Measurements from ENCODE around the gene KCNQ5.

The KCNQ5 gene

DNA sequence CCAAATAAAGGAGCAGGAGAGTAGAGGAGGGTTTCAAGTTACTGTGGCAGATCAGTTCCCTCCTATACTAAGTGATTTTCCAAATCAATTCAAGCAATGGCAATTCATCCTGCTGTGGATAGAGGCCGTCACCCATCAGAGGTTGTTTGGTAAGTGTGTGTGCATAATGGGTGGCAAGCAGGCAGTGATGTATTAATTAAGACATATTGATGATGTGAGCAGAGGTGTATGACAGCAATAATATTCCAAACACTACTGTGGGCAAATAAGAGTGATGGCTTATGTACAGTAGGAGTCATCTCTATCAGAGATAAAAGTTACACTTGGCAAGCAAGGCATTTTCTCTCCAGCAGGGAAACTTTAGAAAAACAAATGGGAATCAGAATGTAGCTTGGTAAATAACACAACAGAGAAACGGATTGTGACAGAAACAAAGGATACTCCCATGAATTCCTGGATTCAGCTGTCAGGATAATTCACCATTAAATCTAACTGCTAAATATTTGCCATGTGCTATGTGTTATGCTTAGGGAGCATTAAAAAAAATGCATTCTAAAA lies 407.1 kb downstream of the KCNQ5 start:
- DNase-seq, result no peak

GRCh38 chr6:73030257-73030656 lies 408.4 kb downstream of the KCNQ5 start:
- DNase-seq, result no peak

- DNase-seq, result no peak
Observed at GRCh38 chr6:73030791-73031782, 409.2 kb downstream of the KCNQ5 start.

GRCh38 chr6:73032586-73032985 lies 410.7 kb downstream of the KCNQ5 start:
- DNase-seq, result no peak

- no peak for DNase-seq
Observed at GRCh38 chr6:73036689-73037088, 414.8 kb downstream of the KCNQ5 start.

DNA sequence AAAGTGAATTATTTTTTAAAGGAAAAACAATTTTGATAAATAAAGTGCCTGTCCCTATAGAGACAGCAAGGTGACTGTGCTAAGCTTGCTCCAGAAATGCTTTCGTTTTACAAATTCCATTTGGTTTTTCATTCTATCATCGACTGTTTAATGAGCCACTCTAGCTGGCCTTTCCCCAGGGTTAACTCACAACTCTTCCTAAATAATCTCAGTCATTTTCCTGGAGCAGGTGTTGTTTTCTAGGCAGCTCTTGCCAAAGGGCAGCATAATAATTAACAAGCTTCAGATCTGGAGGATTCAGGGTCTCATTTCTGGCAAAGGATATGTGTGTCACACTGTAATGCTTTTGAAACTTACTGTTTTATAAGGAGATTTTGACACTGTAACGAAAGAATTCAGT lies 419.2 kb downstream of the KCNQ5 start:
- DNase-seq, result no peak

- no peak for DNase-seq
Observed at GRCh38 chr6:73042892-73043291, 421.0 kb downstream of the KCNQ5 start.

- no peak for DNase-seq
Observed at GRCh38 chr6:73043446-73043845, 421.6 kb downstream of the KCNQ5 start.

- no peak for DNase-seq
Observed at GRCh38 chr6:73045609-73046008, 423.7 kb downstream of the KCNQ5 start.

- no peak for DNase-seq
Observed at GRCh38 chr6:73047801-73048200, 425.9 kb downstream of the KCNQ5 start.

GRCh38 chr6:73049971-73050594 lies 428.2 kb downstream of the KCNQ5 start:
- no peak for DNase-seq

GRCh38 chr6:73050706-73051105 lies 428.8 kb downstream of the KCNQ5 start:
- DNase-seq, result no peak

- DNase-seq, result no peak
Observed at GRCh38 chr6:73051147-73051546, 429.3 kb downstream of the KCNQ5 start.

GRCh38 chr6:73054958-73055357 lies 433.1 kb downstream of the KCNQ5 start:
- DNase-seq, result no peak

DNA sequence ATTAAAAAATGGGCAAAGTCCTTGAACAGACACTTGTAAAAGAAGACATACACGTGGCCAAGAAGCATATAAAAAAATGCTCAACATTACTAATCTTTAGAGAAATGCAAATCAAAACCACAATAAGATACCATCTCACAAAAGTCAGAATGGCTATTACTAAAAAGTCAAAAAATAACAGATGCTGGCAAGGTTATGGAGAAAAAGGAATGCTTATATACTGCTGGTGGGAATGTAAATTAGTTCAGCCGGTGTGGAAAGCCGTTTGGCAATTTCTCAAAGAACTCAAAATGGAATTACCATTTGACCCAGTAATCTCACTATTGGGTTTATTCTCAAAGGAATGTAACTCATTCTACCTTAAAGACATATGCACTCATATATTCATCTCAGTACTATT lies 436.9 kb downstream of the KCNQ5 start:
- DNase-seq, result no peak

DNA sequence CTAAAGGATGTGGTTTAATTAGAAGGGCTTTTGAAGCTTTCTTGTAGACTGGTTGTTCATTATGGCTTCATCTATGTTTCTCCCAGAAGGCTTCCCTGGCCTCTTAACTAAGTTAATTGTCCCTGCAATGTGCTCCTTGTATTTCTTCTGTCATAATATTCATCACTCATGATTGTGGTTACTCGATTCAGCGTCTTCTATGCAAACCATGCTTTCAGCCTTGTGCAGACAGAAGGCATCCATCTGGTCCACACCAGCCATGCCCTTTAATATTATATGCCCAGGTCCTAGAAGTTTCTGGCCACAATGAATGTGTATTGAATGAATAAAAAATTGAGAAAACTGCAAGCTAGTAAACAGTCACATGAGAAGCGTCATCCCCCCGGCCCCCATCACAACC lies 440.3 kb downstream of the KCNQ5 start:
- no peak for DNase-seq

DNA sequence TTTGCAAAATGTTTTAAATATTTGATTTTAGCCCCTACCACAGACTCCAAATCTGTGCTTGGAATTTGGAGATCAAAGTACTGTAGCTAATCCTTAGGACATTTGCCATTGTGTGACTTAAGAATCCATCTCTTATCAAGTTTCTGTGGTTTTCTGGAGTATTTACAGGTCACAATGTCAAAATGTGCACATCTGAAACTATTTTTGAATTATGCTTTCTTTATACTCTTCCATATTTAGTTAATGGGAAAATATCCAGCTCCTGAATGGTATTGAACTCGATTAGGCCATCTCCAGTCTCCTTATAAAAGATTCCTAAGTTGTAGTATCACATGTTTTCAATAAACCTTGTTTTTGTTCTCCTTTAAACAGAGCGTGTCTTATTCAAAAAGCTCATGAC lies 441.0 kb downstream of the KCNQ5 start:
- no peak for DNase-seq

- DNase-seq, result no peak
Observed at GRCh38 chr6:73064266-73064665, 442.4 kb downstream of the KCNQ5 start.

- no peak for DNase-seq
Observed at GRCh38 chr6:73073238-73073637, 451.4 kb downstream of the KCNQ5 start.

GRCh38 chr6:73074175-73074574 lies 452.3 kb downstream of the KCNQ5 start:
- DNase-seq, result no peak

DNA sequence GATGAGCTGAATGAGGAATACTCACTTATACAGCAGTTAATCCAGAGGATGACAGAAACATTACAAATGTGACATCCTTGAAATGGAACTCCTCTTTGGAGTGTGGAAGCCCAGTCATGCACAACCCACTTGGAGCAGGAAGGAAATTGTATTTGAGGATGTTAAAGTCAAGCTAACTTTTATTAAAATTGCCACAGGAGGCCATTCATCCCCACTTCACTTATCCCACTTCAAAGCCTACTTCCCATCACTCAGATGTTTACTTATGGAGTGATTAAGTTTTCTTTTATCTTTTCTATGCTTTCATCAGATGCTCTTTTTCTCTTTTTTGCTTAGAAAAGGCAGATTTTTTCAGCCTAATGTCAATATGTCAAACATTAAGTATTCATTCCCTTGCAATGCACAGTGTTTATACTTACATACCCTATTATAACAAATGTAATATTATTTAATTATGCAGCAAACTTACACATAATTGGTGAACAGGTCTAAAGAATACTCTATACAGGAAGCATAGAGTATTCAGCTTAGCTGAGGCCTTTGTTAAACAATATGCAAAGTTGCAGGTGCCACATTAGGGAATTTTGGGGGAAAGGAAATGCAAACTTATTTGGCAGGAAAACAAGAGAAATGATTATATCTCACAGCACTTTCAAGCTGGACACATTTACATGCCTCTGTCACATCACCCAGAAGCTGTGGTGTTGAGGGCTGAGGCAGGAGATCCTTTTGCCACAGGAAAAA lies 454.5 kb downstream of the KCNQ5 start:
- DNase-seq, result no peak

DNA sequence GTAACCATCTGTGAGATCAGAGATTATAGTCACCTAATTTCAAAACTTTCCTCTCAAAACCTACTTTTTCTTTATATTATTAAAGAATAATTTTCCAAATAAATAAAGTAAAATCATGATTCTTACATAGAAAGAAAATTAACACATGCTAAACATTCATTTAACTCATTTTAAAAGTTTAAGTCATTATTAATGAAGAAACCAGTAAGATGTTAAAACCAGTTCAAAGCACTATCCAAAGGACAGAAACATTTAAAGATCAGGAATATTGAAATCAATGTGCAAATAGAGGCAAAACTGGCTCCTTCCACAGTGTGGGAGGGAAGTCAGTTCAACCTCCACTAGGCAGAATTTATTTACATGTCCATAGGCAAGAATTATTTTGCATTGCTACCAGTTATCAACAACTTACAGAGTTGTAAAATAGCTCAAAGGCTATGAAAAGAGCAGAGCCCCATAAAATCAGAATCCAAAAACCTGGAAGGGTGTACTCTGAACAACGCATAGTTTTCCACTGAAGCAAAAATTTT lies 456.5 kb downstream of the KCNQ5 start:
- DNase-seq, result no peak

Data from activated CD8-positive, alpha-beta memory T cell treated with anti-CD3 and anti-CD28 coated beads for 24 hours (primary cell).